Measurements from ENCODE around the gene C10orf95. TPM values are rescaled to one million over a fixed set of nuclear protein-coding genes. Genes with fewer than 3 reads are reported as not detected.

The C10orf95 gene
- total and polyA plus RNA-seq, 10 of the 15 experiments (the other 5 are each of a cell fraction or from before 2014, with no cell fraction given): 0.06 to 1.1 (median 0.31) TPM

DNA sequence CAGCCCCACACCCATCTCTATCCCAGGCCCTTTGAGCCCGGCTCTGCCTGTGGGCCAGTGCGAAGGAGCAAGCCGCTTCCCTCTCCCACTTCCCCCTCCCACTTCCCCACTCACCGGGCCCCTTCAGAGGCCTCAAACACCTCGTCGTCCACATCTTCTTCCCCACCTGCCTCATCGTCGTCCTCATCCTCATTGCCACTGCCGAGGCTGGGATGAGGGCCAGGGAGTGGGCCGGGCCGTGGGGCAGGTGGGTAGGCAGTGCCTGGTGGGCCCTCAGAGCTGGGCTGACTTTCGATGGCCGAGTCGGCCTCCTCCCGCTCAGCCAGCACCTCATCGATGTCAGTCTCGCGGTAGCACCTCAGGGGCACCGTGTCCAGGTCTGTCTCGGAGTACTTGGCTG is 36.6 kb downstream of the C10orf95 start:
- FAIRE-seq (no peak), ATAC-seq (no peak)
- no peaks in the 10 kb centered on the region for H3K36me3 ChIP-seq (ENCODE audit: control insufficient read depth in 2 of 2, insufficient read depth in 2 of 2, low read length in 1 of 2)

DNA sequence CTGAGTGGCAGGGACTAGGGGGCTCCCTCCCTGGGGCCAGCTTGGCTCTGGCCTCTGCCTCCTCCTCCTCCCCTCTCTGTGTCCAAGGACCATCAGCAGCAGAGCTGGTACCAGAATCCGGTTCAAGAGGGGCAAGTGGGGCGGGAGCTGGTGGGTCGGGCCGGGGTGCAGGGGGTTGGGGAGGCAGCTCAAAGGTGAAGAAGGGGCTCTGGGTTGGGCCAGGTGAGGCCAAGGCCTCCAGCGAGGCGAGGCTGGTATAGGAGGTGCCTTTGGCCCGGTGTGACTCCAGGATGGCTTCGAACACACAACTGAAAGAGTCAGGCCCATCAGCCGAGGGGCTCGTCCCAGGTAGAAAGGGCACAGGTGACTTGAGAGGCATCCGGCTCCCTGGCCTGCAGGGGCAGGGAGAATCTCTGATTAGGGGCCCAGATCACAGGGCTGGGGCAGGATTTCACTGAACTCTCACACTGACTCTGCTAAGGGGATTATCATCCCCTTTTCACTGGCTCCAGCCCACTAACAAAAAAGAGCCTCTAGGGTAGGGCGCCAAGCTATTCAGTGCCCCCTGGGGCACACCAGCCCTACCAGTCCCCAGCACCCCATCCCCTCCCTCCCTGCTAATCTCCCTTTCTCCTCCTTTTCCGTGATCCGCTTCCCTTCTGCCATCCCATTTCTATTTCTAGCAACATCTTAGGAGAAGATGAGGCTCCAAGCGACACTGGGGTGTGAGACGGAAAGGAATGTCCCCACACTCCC is 37.4 kb downstream of the C10orf95 start:
- POLR2A ChIA-PET: interaction anchor here (0.6 to 2.1 kb wide), 4 partner anchors 10 to 48 kb away, joined by 3 to 9 read pairs (median 3); partner anchors contain the start of gene NFKB2
- CTCF ChIA-PET: interaction anchor here (1.1 to 1.7 kb wide), 2 partner anchors 11 to 65 kb away, joined by 3 to 4 read pairs; no protein-coding TSS in a partner anchor
- no peak for FAIRE-seq
- H3K27ac ChIP-seq (ENCODE audit: control insufficient read depth, insufficient read depth): no peak overlapping the region
- TF ChIP-seq ZZZ3 (IDR thresholded peaks at IDR 0.05; ENCODE audit: control insufficient read depth, insufficient read length, low read depth): no peak
- RAD21 ChIA-PET (ENCODE audit: unreplicated experiment): no interaction called here
- no peaks in the 10 kb centered on the region for H3K9me3 ChIP-seq (replicated peaks; ENCODE audit: control insufficient read depth, insufficient read depth, low read length)
- H3K4me1 ChIP-seq (ENCODE audit: control insufficient read depth, insufficient read depth, low read length): peaks cover 9% of the 10 kb centered on the region
- SMC1A ChIA-PET (ENCODE audit: uncharacterized antibody, unreplicated experiment): no interaction called here
- no peak overlapping the region for H2AFZ ChIP-seq (ENCODE audit: control insufficient read depth, low read depth, low read length)
- intact Hi-C loops (cut with micrococcal nuclease; ENCODE audit: unreplicated experiment): no loop called here
- WGBS (ENCODE audit: insufficient coverage, insufficient replicate concordance, low lambda C conversion rate, missing lambda C conversion rate): 49% methylated on average over 14 of the region's 16 CpGs
- H3K36me3 ChIP-seq (ENCODE audit: control insufficient read depth in 2 of 2, insufficient read depth in 2 of 2, low read length in 1 of 2): no peaks in the 10 kb centered on the region
- no peak for DNase-seq (ENCODE audit: low read depth, low spot score)
- no peak for ATAC-seq
- no peak overlapping the region for H3K9ac ChIP-seq (ENCODE audit: control insufficient read depth, insufficient read depth, low read length)
- peaks cover 5% of the 10 kb centered on the region; the same call in 1 of the 2 replicates for H4K20me1 ChIP-seq (ENCODE audit: control insufficient read depth, insufficient read depth)
- in situ Hi-C loops (cut with MboI): no loop called here
- peaks cover 16 to 17% of the 10 kb centered on the region in 2 experiments for H3K27me3 ChIP-seq (replicated peaks in 1 of 2; ENCODE audit: control insufficient read depth in 2 of 2, insufficient read depth in 2 of 2, low read length in 1 of 2)
- H3K79me2 ChIP-seq (ENCODE audit: control insufficient read depth, insufficient read depth, low read length): no peaks in the 10 kb centered on the region
- no peak overlapping the region for H3K4me2 ChIP-seq (ENCODE audit: control insufficient read depth, insufficient read depth)
- no TSS peak for BruUV-seq (replicated peaks)
- H3K4me3 ChIP-seq: no peak overlapping the region

More for the DNA sequence above, 36.6 kb downstream of the C10orf95 start:
- no peaks in the 10 kb centered on the region for H3K79me2 ChIP-seq (ENCODE audit: control insufficient read depth, insufficient read depth, low read length)
- no peak overlapping the region for H3K4me3 ChIP-seq
- ChIA-PET SMC1A (ENCODE audit: uncharacterized antibody, unreplicated experiment) (no interaction called here), RAD21 (ENCODE audit: unreplicated experiment) (interaction anchor here (1.0 kb wide), 1 partner anchor 64 kb away, joined by 3 read pairs; no protein-coding TSS in a partner anchor), POLR2A (no interaction called here), CTCF (no interaction called here)
- in situ Hi-C loops (cut with MboI): no loop called here
- no peak overlapping the region for H3K9ac ChIP-seq (ENCODE audit: control insufficient read depth, insufficient read depth, low read length)
- H3K4me2 ChIP-seq (ENCODE audit: control insufficient read depth, insufficient read depth): no peak overlapping the region
- 18% methylated on average over 16 of the region's 20 CpGs for WGBS (ENCODE audit: insufficient coverage, insufficient replicate concordance, low lambda C conversion rate, missing lambda C conversion rate)
- intact Hi-C loops (cut with micrococcal nuclease; ENCODE audit: unreplicated experiment): no loop called here
- H4K20me1 ChIP-seq (ENCODE audit: control insufficient read depth, insufficient read depth): peaks cover 5% of the 10 kb centered on the region; the same call in 1 of the 2 replicates
- TF ChIP-seq BRCA1 (IDR thresholded peaks at IDR 0.05; ENCODE audit: low read depth, low read length) (no peak), STAT3 (IDR thresholded peaks at IDR 0.05; ENCODE audit: low read depth, low read length) (no peak), RCOR1 (conservative IDR thresholded peaks at IDR 0.05; ENCODE audit: low read depth, low read length) (no peak), IKZF2 (IDR thresholded peaks at IDR 0.05) (no peak), TARDBP (IDR thresholded peaks at IDR 0.05; ENCODE audit: borderline replicate concordance) (no peak)
- TF ChIP-seq, protein P1, sequence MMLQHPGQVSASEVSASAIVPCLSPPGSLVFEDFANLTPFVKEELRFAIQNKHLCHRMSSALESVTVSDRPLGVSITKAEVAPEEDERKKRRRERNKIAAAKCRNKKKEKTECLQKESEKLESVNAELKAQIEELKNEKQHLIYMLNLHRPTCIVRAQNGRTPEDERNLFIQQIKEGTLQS (IDR thresholded peaks at IDR 0.05; ENCODE audit: borderline replicate concordance, extremely low read depth, low read depth, low read length): no peak
- H3K27ac ChIP-seq (ENCODE audit: control insufficient read depth, insufficient read depth): no peak overlapping the region
- no peak for DNase-seq (ENCODE audit: low read depth, low spot score)
- BruUV-seq (replicated peaks): no TSS peak
- no peaks in the 10 kb centered on the region for H3K9me3 ChIP-seq (replicated peaks; ENCODE audit: control insufficient read depth, insufficient read depth, low read length)
- H2AFZ ChIP-seq (ENCODE audit: control insufficient read depth, low read depth, low read length): no peak overlapping the region
- H3K4me1 ChIP-seq (ENCODE audit: control insufficient read depth, insufficient read depth, low read length): peaks cover 10% of the 10 kb centered on the region
- peaks cover 14 to 16% of the 10 kb centered on the region in 2 experiments for H3K27me3 ChIP-seq (replicated peaks in 1 of 2; ENCODE audit: control insufficient read depth in 2 of 2, insufficient read depth in 2 of 2, low read length in 1 of 2)
